ENCODE results near the gene ABLIM3.

- TF ChIP-seq POLR2A (IDR thresholded peaks at IDR 0.05; ENCODE audit: low read length): no peak
- TF ChIP-seq GATA1 (IDR thresholded peaks at IDR 0.05; ENCODE audit: low read depth, low read length): no peak
These were observed 21.2 kb downstream of the ABLIM3 start for GRCh38 chr5:149162401-149163084.
